Ammon's horn (tissue), 1 donor: ENCODE measurements around the gene RBKS.
"Not testable (repeated sequence)": the region's sequence is repeated elsewhere in the genome, so short reads cannot be mapped to it uniquely, and the experiment has no call there.

Experiments used
- DNase-seq: peaks from one replicate; pipeline ENCODE4 v3.0.0-alpha.2; 2016; ENCODE audit warnings: low spot score

The RBKS gene

GRCh38 chr2:27762951-27763906 lies 127.0 kb downstream of the RBKS start:
- DNase-seq: no peak

DNA sequence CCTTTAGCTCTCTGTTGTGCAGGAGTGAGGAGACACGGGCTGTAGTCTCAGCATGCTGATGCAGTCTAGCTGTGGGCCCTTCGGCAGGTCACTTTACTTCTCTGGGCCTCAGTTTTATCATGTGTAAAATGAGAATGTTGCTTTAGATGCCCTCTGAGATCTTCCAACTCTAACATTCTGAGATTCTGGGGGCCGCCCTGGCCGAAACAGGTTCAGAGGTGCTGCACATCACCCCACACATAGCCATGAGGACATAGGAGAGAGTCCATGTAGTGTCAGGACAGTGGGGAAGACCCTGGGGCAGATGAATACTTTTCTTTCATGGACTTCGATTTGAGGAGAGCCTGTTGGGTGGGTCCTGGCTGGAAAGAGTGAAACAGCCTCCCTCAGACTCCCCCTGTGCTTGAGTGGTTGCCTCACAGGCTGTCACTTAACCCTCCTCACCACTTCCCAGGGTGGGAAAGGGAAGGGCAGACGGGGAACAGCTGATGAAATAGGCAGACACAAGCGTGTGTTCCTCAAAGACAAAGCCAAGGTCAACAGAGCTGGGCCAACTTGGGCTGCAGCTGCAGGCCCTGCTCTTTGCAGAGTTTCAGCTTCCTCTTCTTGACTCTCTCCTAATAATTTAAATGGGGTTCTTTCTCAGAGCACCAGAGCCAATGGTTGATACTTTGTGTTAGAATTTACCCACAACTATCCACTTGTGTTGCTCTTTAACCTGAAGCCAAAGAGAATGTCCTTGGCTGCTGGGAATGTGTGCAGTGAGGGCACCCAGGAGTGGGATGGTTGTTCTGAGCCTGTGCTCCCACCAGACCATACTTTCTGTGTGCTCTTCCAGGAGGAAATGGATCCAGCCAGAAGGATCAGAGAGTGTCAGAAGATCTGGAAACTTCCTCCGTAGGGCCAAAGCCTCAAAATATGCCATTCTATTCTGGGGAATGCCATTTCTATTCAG lies 133.4 kb downstream of the RBKS start:
- DNase-seq: no peak

DNA sequence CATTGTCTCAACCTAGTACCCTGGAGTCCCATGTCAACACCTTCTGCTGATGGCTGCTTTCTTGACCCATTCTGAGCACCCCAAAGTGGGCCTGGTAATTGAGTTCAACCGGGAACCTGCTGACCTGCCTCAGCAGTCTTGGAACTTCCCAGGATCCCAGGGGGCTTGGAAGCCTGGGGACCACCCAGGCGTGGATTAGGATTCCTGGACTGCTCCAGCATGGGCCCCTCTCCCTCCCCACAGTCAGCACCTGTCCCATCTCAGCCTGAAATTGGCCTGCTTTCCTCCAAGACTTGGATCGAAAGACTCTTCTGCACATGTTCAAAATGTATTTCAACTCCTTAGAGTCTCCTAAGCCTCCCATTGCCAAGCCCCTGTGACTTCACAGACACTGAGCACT lies 134.1 kb downstream of the RBKS start:
- DNase-seq: no peak

GRCh38 chr2:27754831-27755230 lies 135.4 kb downstream of the RBKS start:
- no peak for DNase-seq

- DNase-seq: peak; percentile 64
Observed at GRCh38 chr2:27754138-27754588, 136.0 kb downstream of the RBKS start.

DNA sequence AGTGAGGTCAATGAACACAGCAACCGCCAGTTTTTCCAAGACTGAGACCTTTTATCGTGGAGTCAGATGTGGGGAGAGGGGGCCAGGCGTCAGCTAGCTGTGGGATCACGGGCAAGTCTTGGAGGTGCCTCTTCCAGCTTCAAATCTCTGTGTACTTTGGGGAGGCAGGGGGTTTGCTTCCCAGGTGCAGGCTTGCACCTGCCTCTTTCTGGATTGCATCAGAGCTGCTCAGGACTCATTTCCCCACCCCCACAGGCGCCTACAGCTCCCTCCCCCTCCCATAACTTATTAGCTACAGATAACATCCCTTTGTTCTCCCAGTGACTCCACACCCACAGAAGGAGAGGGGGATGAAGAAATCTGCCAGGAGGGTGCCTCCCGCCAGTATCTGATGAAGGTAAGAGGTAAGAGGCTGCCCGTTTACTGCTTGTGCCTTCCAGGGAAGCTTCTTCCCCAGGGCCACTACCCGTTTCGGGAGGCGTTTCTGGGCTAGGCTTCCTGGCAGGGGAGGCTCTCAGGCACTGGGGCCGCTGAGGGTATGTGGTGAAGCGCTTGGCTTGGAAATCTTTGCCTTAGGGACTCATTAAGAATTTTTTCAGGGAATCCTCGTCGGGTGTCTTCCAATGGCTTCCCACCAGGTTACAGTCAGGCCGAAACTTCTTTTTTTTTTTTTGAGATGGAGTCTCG lies 137.5 kb downstream of the RBKS start:
- no peak for DNase-seq

DNA sequence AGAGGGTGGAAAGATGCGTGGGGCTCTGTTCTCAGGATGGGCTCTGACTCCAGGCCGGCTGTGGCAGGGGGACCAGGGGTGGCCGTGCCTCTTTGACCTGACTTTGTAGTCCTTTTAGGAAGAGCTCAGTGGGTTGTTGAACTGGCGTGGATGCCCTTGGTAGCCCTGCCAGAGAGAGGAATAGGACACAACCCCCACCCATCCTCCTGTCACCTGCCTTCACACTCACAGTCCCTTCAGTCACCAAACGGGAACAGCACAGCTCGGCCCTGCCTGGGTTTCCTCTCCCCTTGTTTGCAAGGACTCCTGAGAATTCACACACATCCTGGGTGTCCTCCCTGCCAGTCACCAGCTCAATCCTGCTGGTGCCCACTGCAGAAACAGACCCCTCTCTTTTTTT lies 138.8 kb downstream of the RBKS start:
- no peak for DNase-seq

DNA sequence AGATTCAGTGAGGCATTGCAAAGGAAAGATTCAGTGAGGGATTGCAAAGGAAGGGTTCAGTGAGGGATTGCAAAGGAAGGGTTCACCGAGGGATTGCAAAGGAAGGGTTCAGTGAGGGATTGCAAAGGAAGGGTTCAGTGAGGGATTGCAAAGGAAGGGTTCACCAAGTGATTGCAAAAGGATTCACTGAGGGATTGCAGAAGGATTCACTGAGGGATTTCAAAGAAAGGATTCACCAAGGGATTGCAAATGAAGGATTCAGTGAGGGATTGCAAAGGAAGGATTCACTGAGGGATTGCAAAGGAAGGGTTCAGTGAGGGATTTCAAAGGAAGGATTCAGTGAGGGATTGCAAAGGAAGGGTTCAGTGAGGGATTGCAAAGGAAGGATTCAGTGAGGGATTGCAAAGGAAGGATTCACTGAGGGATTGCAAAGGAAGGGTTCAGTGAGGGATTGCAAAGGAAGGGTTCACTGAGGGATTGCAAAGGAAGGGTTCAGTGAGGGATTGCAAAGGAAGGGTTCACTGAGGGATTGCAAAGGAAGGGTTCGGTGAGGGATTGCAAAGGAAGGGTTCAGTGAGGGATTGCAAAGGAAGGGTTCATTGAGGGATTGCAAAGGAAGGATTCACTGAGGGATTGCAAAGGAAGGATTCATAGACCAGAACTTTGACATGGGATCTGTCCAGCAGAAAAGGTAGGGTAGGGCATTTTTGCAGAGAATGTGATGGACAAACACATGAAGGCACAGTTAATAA lies 141.2 kb downstream of the RBKS start:
- DNase-seq: not testable (repeated sequence)

GRCh38 chr2:27747827-27748352 lies 142.3 kb downstream of the RBKS start:
- DNase-seq: no peak

- no peak for DNase-seq
Observed at GRCh38 chr2:27746325-27746724, 143.9 kb downstream of the RBKS start.

DNA sequence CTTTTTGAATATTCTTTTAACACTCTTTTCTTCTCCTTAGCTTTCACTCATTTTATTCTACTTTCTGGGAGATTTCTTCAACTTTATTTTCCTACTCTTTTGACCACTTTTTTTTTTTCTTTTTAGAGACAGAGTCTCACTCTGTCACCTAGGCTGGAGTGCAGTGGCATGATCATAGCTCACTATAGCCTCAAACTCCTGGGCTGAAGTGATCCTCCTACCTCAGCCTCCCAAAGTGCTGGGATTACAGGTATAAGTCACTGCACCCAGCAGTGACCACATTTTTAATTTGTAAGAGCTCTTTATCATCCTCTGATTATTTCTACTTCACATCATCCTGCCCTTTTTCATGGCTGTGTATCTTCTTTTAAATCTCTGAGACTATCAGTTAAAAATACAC lies 144.7 kb downstream of the RBKS start:
- DNase-seq: not testable (repeated sequence)

- DNase-seq: no peak
Observed at GRCh38 chr2:27742571-27742970, 147.6 kb downstream of the RBKS start.

- no peak for DNase-seq
Observed at GRCh38 chr2:27741673-27742072, 148.5 kb downstream of the RBKS start.

DNA sequence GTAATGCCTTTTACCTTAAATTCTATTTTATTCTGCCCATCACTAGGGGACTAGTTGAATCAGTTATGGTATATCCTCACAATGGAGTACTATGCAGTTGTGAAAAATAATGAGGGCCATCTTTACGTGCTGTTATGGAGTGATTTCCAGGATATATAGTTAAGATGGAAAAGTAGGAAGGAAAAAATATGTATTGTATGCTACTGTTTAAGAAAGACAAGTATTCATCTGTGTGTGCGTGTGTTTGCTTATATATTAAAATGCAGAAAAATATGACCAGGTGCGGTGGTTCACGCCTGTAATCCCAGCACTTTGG lies 151.2 kb downstream of the RBKS start:
- no peak for DNase-seq

DNA sequence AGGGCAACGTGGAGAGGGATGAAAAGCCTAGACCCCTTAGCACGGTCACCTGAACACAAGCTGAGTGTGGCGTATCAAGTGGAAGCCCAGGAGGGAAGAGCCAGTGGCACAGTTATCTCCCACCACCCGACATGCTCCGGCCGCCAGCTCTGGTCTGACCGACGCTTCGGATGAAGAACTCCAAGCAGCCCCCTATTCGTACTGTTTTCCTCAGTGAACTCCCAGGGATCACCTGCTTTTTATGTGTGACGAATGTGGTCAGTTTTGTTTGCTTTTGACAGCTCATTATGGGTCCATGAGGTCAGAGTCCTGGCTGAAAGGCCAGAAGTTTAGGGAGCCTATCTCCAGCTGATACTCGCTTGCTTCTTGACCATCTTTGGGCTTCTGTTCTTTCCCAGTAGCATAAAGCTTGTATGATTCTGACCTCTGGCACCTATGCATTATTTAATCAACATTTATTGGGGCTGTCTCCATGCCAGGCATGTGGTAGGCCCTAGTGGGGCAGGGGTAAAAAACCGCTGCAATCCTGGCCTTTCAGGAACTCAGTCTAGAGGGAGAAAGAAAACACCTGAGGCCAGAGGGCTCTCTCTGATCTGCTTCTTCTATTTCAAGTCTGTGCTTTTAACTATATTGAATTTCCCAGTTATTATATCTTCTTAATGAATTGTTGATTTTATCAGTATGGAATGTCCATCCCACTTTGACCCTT lies 151.7 kb downstream of the RBKS start:
- DNase-seq: no peak

GRCh38 chr2:27737676-27738348 lies 152.4 kb downstream of the RBKS start:
- DNase-seq: peak; percentile 33

DNA sequence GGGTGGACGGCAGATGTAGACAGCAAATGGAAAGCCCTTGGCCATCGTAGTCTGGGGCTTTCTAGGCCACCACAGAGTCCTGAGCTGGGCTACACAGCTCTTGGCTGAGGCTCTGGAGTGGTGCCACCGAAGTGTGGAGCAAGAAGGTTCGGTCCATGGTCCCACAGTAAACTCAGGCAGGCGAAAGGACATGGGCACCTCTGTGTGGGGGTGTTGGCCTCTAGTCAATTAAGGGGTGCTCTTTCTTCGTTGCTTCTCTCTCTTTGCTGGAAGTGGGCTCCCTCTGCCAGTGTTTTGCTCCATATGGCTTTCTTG lies 153.3 kb downstream of the RBKS start:
- DNase-seq: no peak

DNA sequence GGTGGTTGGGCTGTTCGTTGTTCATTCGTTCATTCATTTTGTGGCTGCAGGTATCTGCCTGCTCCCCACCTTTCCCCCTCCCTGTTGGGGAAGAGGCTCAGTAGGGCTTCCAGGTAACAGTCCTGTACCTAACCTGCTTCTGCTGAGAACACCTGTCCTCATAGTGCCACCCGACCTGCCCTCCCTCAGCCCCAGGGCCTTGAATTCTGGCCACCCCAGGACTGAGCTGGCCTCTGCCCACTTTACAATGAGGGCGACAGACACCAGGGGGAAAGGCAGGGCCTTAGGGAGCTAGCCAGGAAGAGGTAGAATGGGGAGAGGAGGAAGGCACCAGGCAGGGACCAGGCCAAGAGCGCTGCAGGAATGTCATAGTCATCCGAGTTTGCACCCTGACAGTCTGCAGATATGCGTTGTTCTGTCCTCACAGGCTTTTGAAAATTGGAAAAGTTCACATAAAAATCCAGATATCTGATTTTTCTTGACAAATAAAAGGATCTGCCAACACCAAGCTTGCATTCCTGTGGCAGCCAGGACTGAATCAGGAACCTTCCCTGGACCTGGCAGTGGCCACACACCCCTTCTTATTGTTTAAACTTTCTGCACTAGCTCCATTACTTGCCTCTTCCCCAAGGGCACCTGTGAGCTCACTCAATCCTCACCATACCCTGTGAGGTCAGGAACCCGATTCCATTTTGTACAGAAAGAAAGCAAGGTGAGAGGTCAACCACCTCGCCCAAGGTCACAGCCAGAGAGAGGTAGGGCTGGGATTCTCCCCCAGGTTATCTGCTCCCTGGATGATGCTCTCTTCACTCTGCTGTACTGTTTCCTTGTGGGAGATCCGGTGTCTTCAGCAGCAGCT lies 153.9 kb downstream of the RBKS start:
- no peak for DNase-seq

DNA sequence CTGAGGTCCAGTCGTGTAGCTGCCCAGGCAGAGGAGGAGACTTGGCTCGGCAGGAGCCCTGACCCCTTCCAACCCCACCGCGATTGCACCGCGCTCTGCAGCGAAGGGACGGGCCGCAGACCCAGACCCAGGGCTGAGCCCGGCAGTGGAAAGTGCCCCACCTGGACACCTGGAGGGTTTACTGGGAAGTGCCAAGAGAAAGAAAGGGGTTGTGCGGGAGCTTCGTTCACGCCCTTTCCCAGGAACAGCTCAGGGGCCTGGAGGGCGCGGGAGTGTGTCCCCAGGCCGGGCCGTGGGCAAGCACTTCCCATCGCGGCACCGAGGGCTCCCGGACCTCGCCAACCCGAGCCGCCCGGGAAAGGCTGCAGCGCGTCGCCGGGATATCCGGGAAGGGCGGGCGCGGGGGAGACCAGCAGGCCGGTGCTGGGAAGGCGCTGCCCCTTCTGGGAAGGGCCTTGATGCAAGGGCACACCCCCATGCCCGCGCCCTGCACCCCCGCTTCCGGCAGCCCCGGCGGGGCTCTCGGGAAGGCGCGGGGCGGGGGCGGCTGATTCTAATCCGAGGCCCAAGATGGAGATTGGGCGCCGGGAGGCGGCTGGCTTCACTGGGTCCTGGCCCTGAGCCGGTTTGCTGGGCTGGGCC lies 154.8 kb downstream of the RBKS start:
- peak; percentile 45 for DNase-seq
